Choroid plexus epithelial cell (primary cell): Measurements from ENCODE around the gene HERC2.

ENCODE experiments used
- DNase-seq: peaks from one replicate; pipeline ENCODE4 v3.0.0-alpha.2; 2010; ENCODE audit warnings: low read depth
- H3K4me3 ChIP-seq: 2 replicates; pipeline ENCODE4 v1.5.1; 2011; ENCODE audit warnings: low read depth, mild to moderate bottlenecking, control low read depth, low read length, moderate library complexity
- TF ChIP-seq, protein P1 (sequence below): conservative IDR thresholded peaks from 2 replicates; pipeline ENCODE4 v1.5.1; 2011; ENCODE audit warnings: low read depth, mild to moderate bottlenecking, control low read depth, inconsistent platforms, low read length, moderate library complexity

HERC2 gene

DNA sequence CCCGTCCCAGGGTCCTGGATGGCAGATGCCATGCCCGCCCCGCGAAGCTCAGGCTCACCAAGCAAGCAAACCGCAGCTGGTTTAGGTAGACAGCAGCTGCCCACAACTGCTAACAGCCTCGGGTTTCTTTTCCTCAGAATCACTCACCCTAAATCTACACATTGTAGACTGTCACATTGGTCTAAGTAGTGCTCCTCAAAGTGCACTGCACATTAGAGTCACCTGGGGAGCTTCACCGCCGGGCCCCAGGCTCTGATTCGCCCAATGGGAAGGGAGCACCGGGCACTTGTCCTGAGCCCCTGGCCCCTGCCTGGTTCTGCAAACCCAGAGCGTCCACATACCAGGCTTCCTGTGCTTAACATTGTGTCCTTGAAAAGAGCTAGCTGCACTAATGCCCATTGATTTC, 223.6 kb downstream of the HERC2 start:
- TF ChIP-seq, protein P1, sequence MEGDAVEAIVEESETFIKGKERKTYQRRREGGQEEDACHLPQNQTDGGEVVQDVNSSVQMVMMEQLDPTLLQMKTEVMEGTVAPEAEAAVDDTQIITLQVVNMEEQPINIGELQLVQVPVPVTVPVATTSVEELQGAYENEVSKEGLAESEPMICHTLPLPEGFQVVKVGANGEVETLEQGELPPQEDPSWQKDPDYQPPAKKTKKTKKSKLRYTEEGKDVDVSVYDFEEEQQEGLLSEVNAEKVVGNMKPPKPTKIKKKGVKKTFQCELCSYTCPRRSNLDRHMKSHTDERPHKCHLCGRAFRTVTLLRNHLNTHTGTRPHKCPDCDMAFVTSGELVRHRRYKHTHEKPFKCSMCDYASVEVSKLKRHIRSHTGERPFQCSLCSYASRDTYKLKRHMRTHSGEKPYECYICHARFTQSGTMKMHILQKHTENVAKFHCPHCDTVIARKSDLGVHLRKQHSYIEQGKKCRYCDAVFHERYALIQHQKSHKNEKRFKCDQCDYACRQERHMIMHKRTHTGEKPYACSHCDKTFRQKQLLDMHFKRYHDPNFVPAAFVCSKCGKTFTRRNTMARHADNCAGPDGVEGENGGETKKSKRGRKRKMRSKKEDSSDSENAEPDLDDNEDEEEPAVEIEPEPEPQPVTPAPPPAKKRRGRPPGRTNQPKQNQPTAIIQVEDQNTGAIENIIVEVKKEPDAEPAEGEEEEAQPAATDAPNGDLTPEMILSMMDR, result no peak
- no peak overlapping the region for H3K4me3 ChIP-seq
- DNase-seq, result no peak

DNA sequence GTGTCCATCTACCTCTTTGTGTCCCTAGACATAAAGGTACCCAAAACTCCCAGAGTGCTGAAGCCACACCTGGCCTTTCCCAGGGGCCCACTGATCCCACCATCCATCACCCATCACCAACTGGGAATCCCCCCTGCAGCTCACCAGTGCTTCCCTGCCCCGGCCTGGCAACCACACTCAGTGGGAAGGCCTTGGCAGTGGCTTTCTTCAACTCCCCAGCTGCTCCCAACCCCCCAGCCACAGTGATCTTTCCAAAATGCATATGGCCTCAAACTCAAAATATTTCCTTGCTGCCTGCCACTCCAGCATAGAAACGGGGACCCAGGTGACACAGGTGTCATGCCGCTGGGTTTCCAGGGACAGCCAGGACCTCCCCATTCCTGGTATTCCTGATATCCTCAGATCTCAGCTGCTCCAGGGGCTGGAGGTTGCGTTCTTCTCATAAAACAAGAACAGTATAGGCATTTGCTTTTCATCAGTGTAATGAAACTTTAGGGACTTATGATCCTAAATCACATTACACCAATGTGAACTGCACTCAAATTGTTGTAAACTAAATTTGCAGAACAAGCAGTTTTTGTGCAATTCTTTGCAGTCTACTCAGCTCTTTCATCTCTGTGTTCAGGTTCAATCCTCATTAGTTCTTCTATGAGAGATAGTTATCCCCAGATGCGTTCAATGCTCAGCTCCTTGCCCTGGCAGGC, 224.2 kb downstream of the HERC2 start:
- DNase-seq, result no peak
- TF ChIP-seq, protein P1, result no peak
- no peak overlapping the region for H3K4me3 ChIP-seq

DNA sequence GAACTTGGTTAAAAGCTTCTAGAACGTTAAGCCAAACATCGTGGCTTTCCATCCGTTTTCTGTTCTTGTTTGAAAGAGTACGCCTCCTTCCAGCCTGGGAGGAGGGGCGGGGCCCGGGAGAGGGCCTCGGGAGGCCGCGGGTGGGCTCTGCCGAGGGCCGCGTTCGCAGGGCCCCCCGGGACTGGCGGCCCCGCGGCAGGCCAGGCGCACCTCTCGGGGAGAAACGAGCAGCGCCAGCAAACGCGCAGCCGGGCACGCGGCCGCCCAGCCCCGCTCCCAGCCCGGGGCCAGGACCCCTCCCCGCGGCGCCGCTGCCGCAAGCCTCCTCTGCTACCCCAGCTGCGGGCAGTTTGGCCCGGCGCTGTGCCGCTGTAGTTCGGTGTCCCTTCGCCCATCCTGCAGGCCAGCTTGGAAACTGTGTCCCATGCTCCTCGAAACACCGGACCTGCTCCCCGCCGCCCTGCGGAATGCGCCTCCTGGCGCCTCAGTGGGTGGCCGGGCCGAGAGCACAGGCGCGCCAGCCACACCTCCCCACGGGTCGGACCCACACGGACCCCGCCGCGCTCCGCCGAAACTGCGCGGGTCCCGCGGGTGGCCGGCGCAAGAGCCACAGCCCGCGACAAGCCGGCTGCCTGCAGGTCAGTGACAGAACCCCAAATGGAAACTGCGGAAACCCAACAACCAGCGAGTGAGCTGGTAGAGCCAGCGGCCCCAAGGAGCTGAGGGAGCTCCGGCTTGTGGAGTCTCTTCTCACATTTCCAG, 225.1 kb downstream of the HERC2 start:
- no peak for DNase-seq
- TF ChIP-seq, protein P1, result no peak
- H3K4me3 ChIP-seq, result peak overlapping the region; percentile 54

DNA sequence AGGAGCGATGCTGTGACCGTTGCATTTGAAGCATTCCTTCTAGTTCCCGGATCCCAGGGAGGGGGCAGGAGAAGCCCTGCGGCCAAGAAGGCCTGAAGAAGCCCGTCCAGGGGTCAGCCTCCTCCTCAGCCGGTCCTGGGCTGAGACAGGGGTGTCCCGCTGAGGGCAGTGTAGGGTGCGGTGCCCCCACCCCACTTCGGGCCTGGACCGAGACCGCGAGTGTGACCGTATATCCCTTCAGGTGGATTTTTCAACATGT, 225.6 kb downstream of the HERC2 start:
- H3K4me3 ChIP-seq, result peak overlapping the region; percentile 54
- no peak for DNase-seq
- TF ChIP-seq, protein P1, result no peak

DNA sequence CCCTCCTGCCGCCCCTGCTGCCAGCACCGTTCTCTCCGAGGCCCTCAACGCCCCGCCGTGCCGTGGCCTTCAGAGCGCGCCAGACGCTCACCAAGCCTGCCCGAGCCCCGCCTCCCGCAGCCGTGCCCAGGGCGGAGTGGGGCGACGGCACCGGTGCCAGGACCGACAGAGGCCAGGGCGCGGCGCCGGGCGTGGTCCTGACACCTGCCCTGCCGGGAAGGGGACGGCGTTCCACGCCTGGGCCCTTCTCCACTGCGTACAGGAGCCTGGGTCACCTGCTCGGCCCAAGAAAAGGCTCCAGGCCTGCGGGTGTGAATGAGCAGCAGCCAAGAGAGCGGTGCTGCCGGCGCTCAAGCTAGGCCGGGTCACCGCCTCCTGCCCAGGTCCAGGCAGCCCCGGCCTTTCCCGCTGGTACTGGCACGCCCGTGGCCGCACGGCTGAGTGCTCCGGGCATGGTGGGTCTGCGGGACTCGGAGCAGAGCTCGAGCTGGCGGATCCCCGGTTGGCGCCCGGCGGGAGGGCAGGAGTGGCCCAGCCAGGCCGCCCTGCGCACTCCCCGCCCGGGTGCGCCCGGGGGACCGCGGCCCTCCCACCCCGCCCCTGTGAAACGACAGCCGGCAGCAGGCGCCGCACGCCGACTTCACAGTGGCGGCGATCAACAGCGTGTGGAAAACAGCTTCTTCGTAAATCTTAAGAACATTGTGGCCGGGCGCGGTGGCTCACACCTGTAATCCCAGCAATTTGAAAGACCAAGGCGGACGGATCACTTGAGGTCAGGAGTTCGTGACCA, 227.1 kb downstream of the HERC2 start:
- peak overlapping the region; percentile 54 for H3K4me3 ChIP-seq
- TF ChIP-seq, protein P1, result no peak
- DNase-seq, result no peak

DNA sequence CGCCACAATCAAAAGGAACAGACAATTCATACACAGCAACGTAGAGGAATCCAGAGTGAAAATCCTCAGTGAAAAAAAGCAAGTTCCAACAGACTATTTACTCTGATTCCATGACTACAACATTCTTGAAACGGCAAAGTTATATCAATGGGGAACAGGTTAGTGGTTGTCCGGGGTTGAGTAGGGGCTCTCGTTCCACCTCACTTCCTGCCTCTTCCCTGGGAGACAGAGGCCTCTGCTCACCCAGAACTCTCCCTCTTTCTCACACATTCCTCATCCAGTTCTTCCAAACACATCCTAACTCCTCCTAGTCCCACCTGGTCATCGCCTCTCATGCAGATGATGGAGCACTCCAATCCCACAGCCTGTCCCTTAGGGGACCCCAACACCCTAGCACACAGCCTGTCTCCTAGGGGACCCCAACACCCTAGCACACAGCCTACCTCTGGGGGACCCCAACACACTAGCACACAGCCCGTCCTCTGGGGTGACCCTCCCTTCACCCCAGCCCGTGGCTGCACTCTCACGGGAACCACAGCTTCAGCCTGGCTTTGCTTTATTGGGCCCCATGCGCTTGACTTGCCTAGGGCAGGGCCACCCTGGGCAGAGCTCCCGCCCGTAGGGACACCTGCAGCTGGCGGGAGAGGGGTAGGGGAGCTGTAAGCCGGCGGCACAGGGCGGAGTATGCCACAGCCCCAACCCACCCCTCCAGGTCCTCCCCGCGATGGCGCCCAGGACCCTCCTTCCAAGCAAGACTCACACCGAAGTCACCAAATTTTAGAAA, 228.0 kb downstream of the HERC2 start:
- TF ChIP-seq, protein P1, result no peak
- DNase-seq, result no peak
- H3K4me3 ChIP-seq, result no peak overlapping the region
